GM12875 (cell line): ENCODE results near the gene GATC.
"Not testable (repeated sequence)": the region's sequence is repeated elsewhere in the genome, so short reads cannot be mapped to it uniquely, and the experiment has no call there.

Source experiments
- H3K4me3 ChIP-seq: one replicate; pipeline ENCODE4 v1.5.1; 2011; ENCODE audit warnings: low read depth, low read length, control low read depth
- CTCF ChIP-seq: IDR thresholded peaks from 2 replicates; pipeline ENCODE4 v1.5.1; 2011; ENCODE audit warnings: low read depth, mild to moderate bottlenecking, control low read depth, inconsistent platforms, low read length, moderate library complexity, borderline replicate concordance; ENCODE audit not compliant: insufficient read depth

Gene GATC

GRCh38 chr12:120480211-120480610 lies 34.0 kb downstream of the GATC start:
- H3K4me3 ChIP-seq: no peak overlapping the region
- TF ChIP-seq CTCF: no peak

DNA sequence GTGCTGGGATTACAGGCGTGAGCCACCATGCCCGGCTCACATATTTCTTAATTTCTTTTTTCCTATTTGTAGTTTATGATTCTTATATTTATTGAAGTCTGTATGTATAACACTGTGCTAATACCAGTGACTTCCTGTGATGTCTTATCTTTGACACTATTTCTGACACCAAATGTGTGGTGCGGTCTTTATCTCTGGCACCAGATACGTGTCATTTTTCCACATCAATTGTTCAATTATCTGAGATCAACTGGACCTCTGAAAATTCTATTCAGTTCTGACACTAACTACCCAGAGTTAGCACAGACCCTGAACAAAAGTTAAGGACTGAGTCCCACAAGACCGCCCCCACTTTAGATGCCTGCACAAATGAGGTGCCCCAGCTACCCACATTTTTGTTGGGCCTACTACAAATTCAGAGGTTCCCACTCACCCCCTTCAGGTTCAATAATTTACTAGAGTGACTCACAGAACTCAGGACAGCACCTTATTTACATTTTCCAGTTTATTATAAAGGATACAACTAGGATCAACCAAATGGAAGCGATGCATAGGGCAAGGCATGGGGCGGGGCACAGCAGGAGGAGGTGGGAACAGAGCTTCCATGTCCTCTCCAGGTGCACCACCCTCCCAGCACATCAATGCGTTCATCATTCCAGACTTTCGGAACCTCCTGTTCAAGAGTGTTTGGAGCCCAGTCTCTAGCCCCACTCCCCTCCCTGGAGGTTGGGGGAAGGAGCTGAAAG lies 35.0 kb downstream of the GATC start:
- no peak overlapping the region for H3K4me3 ChIP-seq
- TF ChIP-seq CTCF: no peak

- no peak for TF ChIP-seq CTCF
Observed at GRCh38 chr12:120483621-120484020, 37.4 kb downstream of the GATC start.

GRCh38 chr12:120485961-120486881 lies 40.0 kb downstream of the GATC start:
- TF ChIP-seq CTCF: no peak

More at GRCh38 chr12:120483621-120484020, 37.4 kb downstream of the GATC start:
- H3K4me3 ChIP-seq: no peak overlapping the region

GRCh38 chr12:120487552-120487951 lies 41.3 kb downstream of the GATC start:
- not testable (repeated sequence) for H3K4me3 ChIP-seq

More at GRCh38 chr12:120485961-120486881, 40.0 kb downstream of the GATC start:
- H3K4me3 ChIP-seq: no peak overlapping the region

- H3K4me3 ChIP-seq: no peak overlapping the region
- TF ChIP-seq CTCF: no peak
Observed at GRCh38 chr12:120488057-120488640, 41.9 kb downstream of the GATC start.

DNA sequence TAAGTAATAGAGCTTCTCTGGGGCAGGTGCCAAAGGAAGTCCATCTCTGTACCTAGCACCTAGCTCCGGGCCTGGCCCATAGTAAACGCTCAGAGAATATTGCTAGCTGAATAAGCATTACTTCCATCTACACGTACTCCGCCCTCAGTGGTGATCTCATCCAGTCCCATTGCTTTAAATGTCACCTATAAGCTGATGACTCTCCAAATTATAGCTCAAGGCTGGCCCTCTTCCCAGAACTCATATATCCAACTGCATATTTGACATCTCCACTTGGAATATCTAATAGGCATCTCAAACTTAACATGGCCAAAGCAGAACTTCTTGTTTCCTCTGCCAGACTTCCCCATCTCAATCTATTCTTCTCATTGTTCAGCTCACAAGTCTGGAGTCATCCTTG lies 42.8 kb downstream of the GATC start:
- H3K4me3 ChIP-seq: no peak overlapping the region
- TF ChIP-seq CTCF: no peak
